ENCODE results near the gene KRTDAP.

- TF ChIP-seq POLR2AphosphoS5 (IDR thresholded peaks at IDR 0.05) (no peak), CTCF (IDR thresholded peaks at IDR 0.05) (no peak)
Measured at GRCh38 chr19:35458731-35459391, 31.4 kb downstream of the KRTDAP start.

Measured in breast epithelium (tissue), 3 donors.